Parathyroid adenoma (tissue), 2 donors: ENCODE data around the gene PLXNA2.

Experiments used
- H2AFZ ChIP-seq: fragments of 300-600 bp; sonication (generic); one replicate; pipeline ENCODE4 v1.7.0; 2017; ENCODE audit warnings: antibody characterized with exemption, mild to moderate bottlenecking
- H3K27ac ChIP-seq: fragments of 300-600 bp; sonication (generic); one replicate; pipeline ENCODE4 v1.7.0; 2017
- H3K27me3 ChIP-seq: fragments of 300-600 bp; sonication (generic); one replicate; pipeline ENCODE4 v1.7.0; 2017; ENCODE audit warnings: low read length; ENCODE audit not compliant: control insufficient read depth, insufficient read depth
- H3K36me3 ChIP-seq: fragments of 300-600 bp; sonication (generic); one replicate; pipeline ENCODE4 v1.7.0; 2017; ENCODE audit warnings: low read length; ENCODE audit not compliant: control insufficient read depth, insufficient read depth
- H3K4me1 ChIP-seq: fragments of 300-600 bp; sonication (generic); one replicate; pipeline ENCODE4 v1.7.0; 2017; ENCODE audit warnings: control low read depth
- H3K4me2 ChIP-seq: fragments of 300-600 bp; sonication (generic); one replicate; pipeline ENCODE4 v1.7.0; 2017; ENCODE audit warnings: low read length
- H3K4me3 ChIP-seq: fragments of 300-600 bp; sonication (generic); one replicate; pipeline ENCODE4 v1.7.0; 2017; ENCODE audit warnings: low read depth, low read length
- H3K79me2 ChIP-seq: fragments of 300-600 bp; sonication (generic); one replicate; pipeline ENCODE4 v1.7.0; 2017; ENCODE audit warnings: control low read depth
- H3K9ac ChIP-seq: fragments of 300-600 bp; sonication (generic); one replicate; pipeline ENCODE4 v1.7.0; 2017; ENCODE audit warnings: mild to moderate bottlenecking
- H3K9me3 ChIP-seq: fragments of 300-600 bp; sonication (generic); one replicate; pipeline ENCODE4 v1.7.0; 2017; ENCODE audit warnings: low read length; ENCODE audit not compliant: control insufficient read depth
- TF ChIP-seq, protein P1 (sequence below): fragments of 300-600 bp; sonication (generic); IDR thresholded peaks from one replicate; pipeline ENCODE4 v1.7.0; 2017; ENCODE audit warnings: antibody characterized with exemption, mild to moderate bottlenecking
- donor health status: primary hyperparathyroidism.

The PLXNA2 gene

DNA sequence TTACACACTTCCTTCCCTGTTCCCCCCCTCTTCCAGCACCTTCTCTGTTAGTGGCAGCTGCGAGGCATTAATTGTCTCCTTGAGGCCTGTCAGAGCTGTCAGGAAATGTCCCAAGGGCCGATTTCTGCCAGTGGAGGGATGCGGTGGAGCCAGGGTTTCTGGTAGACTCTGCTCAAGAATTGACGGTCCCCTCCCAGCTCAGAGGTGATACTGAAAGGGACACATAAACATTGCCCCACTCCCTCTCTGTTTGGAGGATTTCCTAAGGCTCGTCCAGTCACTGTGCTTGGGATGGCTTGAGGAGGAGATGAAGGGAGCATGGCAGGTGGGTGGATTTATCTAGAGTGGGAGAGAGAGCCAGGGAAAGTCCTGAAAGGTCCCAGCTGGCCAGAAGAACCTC is 271.8 kb downstream of the PLXNA2 start:
- no peaks in the 10 kb centered on the region for H3K9me3 ChIP-seq
- TF ChIP-seq, protein P1, sequence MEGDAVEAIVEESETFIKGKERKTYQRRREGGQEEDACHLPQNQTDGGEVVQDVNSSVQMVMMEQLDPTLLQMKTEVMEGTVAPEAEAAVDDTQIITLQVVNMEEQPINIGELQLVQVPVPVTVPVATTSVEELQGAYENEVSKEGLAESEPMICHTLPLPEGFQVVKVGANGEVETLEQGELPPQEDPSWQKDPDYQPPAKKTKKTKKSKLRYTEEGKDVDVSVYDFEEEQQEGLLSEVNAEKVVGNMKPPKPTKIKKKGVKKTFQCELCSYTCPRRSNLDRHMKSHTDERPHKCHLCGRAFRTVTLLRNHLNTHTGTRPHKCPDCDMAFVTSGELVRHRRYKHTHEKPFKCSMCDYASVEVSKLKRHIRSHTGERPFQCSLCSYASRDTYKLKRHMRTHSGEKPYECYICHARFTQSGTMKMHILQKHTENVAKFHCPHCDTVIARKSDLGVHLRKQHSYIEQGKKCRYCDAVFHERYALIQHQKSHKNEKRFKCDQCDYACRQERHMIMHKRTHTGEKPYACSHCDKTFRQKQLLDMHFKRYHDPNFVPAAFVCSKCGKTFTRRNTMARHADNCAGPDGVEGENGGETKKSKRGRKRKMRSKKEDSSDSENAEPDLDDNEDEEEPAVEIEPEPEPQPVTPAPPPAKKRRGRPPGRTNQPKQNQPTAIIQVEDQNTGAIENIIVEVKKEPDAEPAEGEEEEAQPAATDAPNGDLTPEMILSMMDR: no peak
- H3K4me2 ChIP-seq: no peak overlapping the region

More for the DNA sequence above, 271.8 kb downstream of the PLXNA2 start:
- Histone ChIP-seq H3K4me1 (no peaks in the 10 kb centered on the region), H3K79me2 (no peaks in the 10 kb centered on the region), H2AFZ (no peak overlapping the region), H3K4me3 (no peak overlapping the region), H3K27ac (no peak overlapping the region), H3K36me3 (no peaks in the 10 kb centered on the region), H3K9ac (no peak overlapping the region), H3K27me3 (no peaks in the 10 kb centered on the region)
